Measurements from ENCODE around the gene TGOLN2. TPM values are rescaled to one million over a fixed set of nuclear protein-coding genes. Genes with fewer than 3 reads are reported as not detected.
"Not testable (repeated sequence)": the region's sequence is repeated elsewhere in the genome, so short reads cannot be mapped to it uniquely, and the experiment has no call there.

TGOLN2 gene
- total RNA-seq, 4 donors from 2014 or later = 62.0 to 106 (median 89.4) TPM

- DNase-seq = no peak
- intact Hi-C loops (cut with DNase I; ENCODE audit: low total_unique reads) = no loop called here
- TF ChIP-seq CTCF (IDR thresholded peaks at IDR 0.05) = no peak
- Histone ChIP-seq H3K4me3 (no peak overlapping the region), H3K9me3 (no peaks in the 10 kb centered on the region), H3K27ac (no peak overlapping the region), H3K4me1 (no peaks in the 10 kb centered on the region), H3K27me3 (no peaks in the 10 kb centered on the region), H3K36me3 (no peaks in the 10 kb centered on the region)
These were observed 16.7 kb upstream of the TGOLN2 start for GRCh38 chr2:85344356-85344954.

- H3K4me3 ChIP-seq; H3K27ac ChIP-seq; H3K4me1 ChIP-seq; DNase-seq; H3K27me3 ChIP-seq; H3K36me3 ChIP-seq; H3K9me3 ChIP-seq; intact Hi-C loops (cut with DNase I; ENCODE audit: low total_unique reads): not testable (repeated sequence)
These were observed 15.6 kb upstream of the TGOLN2 start for GRCh38 chr2:85343207-85343895.

GRCh38 chr2:85342156-85342555 is 14.4 kb upstream of the TGOLN2 start:
- H3K27ac ChIP-seq = no peak overlapping the region
- no peaks in the 10 kb centered on the region for H3K36me3 ChIP-seq
- no peaks in the 10 kb centered on the region for H3K9me3 ChIP-seq
- H3K4me1 ChIP-seq = no peaks in the 10 kb centered on the region
- H3K4me3 ChIP-seq = no peak overlapping the region
- no peak for DNase-seq
- H3K27me3 ChIP-seq = no peaks in the 10 kb centered on the region
- intact Hi-C loops (cut with DNase I; ENCODE audit: low total_unique reads) = no loop called here
- TF ChIP-seq CTCF (IDR thresholded peaks at IDR 0.05) (no peak), POLR2A (IDR thresholded peaks at IDR 0.05) (no peak)

- no peaks in the 10 kb centered on the region for H3K9me3 ChIP-seq
- H3K27me3 ChIP-seq = no peaks in the 10 kb centered on the region
- intact Hi-C loops (cut with DNase I; ENCODE audit: low total_unique reads) = no loop called here
- no peak overlapping the region for H3K27ac ChIP-seq
- H3K4me1 ChIP-seq = no peaks in the 10 kb centered on the region
- H3K4me3 ChIP-seq = no peak overlapping the region
- H3K36me3 ChIP-seq = no peaks in the 10 kb centered on the region
- no peak for TF ChIP-seq CTCF (IDR thresholded peaks at IDR 0.05)
- TF ChIP-seq POLR2A (IDR thresholded peaks at IDR 0.05) = no peak
- DNase-seq = no peak
These were observed 13.7 kb upstream of the TGOLN2 start for GRCh38 chr2:85341269-85342029.

GRCh38 chr2:85340034-85340892 is 12.5 kb upstream of the TGOLN2 start:
- no peak overlapping the region for H3K4me3 ChIP-seq
- no peak overlapping the region for H3K27ac ChIP-seq
- H3K27me3 ChIP-seq = no peaks in the 10 kb centered on the region
- no peak for TF ChIP-seq POLR2A (IDR thresholded peaks at IDR 0.05)
- TF ChIP-seq CTCF (IDR thresholded peaks at IDR 0.05) = no peak
- no peak for DNase-seq
- intact Hi-C loops (cut with DNase I; ENCODE audit: low total_unique reads) = no loop called here
- no peaks in the 10 kb centered on the region for H3K36me3 ChIP-seq
- no peaks in the 10 kb centered on the region for H3K9me3 ChIP-seq
- H3K4me1 ChIP-seq = no peaks in the 10 kb centered on the region

Data from uterus (tissue), 4 donors.